22Rv1 (cell line): ENCODE measurements around the gene ADCY6.

ENCODE experiments used
- CTCF ChIP-seq: fragments of 450-650 bp; IDR thresholded peaks from 2 replicates; pipeline ENCODE4 v1.5.1; 2017; ENCODE audit warnings: mild to moderate bottlenecking
- ZFX ChIP-seq: fragments of 450-650 bp; IDR thresholded peaks from 2 replicates; pipeline ENCODE4 v1.6.1; 2017; ENCODE audit warnings: antibody characterized with exemption, borderline replicate concordance

- TF ChIP-seq CTCF: no peak
- TF ChIP-seq ZFX: no peak
These were observed 23.5 kb upstream of the ADCY6 start for GRCh38 chr12:48812389-48812788.
